ENCODE data around the gene CLK4.

DNA sequence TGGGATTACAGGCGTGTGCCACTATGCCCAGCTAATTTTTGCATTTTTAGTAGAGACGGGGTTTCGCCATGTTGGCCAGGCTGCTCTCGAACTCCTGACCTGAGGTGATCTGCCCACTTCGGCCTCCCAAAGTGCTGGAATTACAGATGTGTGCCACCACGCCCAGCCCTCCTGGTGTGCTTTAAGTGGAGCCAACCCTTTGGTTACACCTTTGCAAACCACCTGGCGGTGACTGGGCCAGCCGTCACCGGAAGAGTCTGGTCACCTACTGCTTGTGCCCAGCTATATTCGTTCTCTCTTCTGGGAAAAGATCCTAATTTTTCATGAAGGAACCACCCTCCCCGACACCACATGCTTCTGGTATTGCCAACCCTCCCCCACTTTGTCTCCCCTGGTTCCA, 72.5 kb downstream of the CLK4 start:
- TF ChIP-seq, protein P1, sequence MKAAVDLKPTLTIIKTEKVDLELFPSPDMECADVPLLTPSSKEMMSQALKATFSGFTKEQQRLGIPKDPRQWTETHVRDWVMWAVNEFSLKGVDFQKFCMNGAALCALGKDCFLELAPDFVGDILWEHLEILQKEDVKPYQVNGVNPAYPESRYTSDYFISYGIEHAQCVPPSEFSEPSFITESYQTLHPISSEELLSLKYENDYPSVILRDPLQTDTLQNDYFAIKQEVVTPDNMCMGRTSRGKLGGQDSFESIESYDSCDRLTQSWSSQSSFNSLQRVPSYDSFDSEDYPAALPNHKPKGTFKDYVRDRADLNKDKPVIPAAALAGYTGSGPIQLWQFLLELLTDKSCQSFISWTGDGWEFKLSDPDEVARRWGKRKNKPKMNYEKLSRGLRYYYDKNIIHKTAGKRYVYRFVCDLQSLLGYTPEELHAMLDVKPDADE (IDR thresholded peaks at IDR 0.05) = no peak
- TF ChIP-seq, protein P2, sequence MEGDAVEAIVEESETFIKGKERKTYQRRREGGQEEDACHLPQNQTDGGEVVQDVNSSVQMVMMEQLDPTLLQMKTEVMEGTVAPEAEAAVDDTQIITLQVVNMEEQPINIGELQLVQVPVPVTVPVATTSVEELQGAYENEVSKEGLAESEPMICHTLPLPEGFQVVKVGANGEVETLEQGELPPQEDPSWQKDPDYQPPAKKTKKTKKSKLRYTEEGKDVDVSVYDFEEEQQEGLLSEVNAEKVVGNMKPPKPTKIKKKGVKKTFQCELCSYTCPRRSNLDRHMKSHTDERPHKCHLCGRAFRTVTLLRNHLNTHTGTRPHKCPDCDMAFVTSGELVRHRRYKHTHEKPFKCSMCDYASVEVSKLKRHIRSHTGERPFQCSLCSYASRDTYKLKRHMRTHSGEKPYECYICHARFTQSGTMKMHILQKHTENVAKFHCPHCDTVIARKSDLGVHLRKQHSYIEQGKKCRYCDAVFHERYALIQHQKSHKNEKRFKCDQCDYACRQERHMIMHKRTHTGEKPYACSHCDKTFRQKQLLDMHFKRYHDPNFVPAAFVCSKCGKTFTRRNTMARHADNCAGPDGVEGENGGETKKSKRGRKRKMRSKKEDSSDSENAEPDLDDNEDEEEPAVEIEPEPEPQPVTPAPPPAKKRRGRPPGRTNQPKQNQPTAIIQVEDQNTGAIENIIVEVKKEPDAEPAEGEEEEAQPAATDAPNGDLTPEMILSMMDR (conservative IDR thresholded peaks at IDR 0.05; ENCODE audit: low read depth in 2 of 2) = no peak
- TF ChIP-seq POLR2AphosphoS5 (IDR thresholded peaks at IDR 0.05; ENCODE audit: low read depth) = no peak
- no peak for TF ChIP-seq CREB1 (CRISPR knock-in tag; IDR thresholded peaks at IDR 0.05; ENCODE audit: low read depth)
- TF ChIP-seq EZH2 (IDR thresholded peaks at IDR 0.05; ENCODE audit: low read depth, unreplicated experiment) = no peak
- TF ChIP-seq, protein P3, sequence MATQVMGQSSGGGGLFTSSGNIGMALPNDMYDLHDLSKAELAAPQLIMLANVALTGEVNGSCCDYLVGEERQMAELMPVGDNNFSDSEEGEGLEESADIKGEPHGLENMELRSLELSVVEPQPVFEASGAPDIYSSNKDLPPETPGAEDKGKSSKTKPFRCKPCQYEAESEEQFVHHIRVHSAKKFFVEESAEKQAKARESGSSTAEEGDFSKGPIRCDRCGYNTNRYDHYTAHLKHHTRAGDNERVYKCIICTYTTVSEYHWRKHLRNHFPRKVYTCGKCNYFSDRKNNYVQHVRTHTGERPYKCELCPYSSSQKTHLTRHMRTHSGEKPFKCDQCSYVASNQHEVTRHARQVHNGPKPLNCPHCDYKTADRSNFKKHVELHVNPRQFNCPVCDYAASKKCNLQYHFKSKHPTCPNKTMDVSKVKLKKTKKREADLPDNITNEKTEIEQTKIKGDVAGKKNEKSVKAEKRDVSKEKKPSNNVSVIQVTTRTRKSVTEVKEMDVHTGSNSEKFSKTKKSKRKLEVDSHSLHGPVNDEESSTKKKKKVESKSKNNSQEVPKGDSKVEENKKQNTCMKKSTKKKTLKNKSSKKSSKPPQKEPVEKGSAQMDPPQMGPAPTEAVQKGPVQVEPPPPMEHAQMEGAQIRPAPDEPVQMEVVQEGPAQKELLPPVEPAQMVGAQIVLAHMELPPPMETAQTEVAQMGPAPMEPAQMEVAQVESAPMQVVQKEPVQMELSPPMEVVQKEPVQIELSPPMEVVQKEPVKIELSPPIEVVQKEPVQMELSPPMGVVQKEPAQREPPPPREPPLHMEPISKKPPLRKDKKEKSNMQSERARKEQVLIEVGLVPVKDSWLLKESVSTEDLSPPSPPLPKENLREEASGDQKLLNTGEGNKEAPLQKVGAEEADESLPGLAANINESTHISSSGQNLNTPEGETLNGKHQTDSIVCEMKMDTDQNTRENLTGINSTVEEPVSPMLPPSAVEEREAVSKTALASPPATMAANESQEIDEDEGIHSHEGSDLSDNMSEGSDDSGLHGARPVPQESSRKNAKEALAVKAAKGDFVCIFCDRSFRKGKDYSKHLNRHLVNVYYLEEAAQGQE (IDR thresholded peaks at IDR 0.05; ENCODE audit: unreplicated experiment) = no peak
- no peak for TF ChIP-seq JUNB (IDR thresholded peaks at IDR 0.05; ENCODE audit: unreplicated experiment)
- TF ChIP-seq EZH2phosphoT487 (IDR thresholded peaks at IDR 0.05; ENCODE audit: unreplicated experiment) = no peak
- no peak for TF ChIP-seq ZNF331 (CRISPR knock-in tag; IDR thresholded peaks at IDR 0.05; ENCODE audit: low read depth)

Data from GM23338 (cell line).